ENCODE results near the gene PIK3CB.

The PIK3CB gene

GRCh38 chr3:138873471-138874278 lies 38.9 kb upstream of the PIK3CB start:
- H3K4me3 ChIP-seq (ENCODE audit: low read depth, low read length), result no peak overlapping the region
- no peak for DNase-seq (ENCODE audit: low read depth)
- TF ChIP-seq CTCF (IDR thresholded peaks at IDR 0.05; ENCODE audit: low read depth, low read length, missing control alignments), result no peak

- no peak for TF ChIP-seq CTCF (IDR thresholded peaks at IDR 0.05; ENCODE audit: low read depth, low read length, missing control alignments)
- DNase-seq (ENCODE audit: low read depth), result no peak
- H3K4me3 ChIP-seq (ENCODE audit: low read depth, low read length), result no peak overlapping the region
Observed at GRCh38 chr3:138872632-138873031, 37.9 kb upstream of the PIK3CB start.

- no peak for DNase-seq (ENCODE audit: low read depth)
- no peak for TF ChIP-seq CTCF (IDR thresholded peaks at IDR 0.05; ENCODE audit: low read depth, low read length, missing control alignments)
- no peak overlapping the region for H3K4me3 ChIP-seq (ENCODE audit: low read depth, low read length)
Observed at GRCh38 chr3:138867996-138868395, 33.3 kb upstream of the PIK3CB start.

- TF ChIP-seq CTCF (IDR thresholded peaks at IDR 0.05; ENCODE audit: low read depth, low read length, missing control alignments), result no peak
- DNase-seq (ENCODE audit: low read depth), result no peak
- no peak overlapping the region for H3K4me3 ChIP-seq (ENCODE audit: low read depth, low read length)
Observed at GRCh38 chr3:138863776-138864113, 29.0 kb upstream of the PIK3CB start.

GRCh38 chr3:138862924-138863775 lies 28.4 kb upstream of the PIK3CB start:
- no peak overlapping the region for H3K4me3 ChIP-seq (ENCODE audit: low read depth, low read length)
- TF ChIP-seq CTCF (IDR thresholded peaks at IDR 0.05; ENCODE audit: low read depth, low read length, missing control alignments), result no peak
- DNase-seq (ENCODE audit: low read depth), result no peak

- H3K4me3 ChIP-seq (ENCODE audit: low read depth, low read length), result no peak overlapping the region
- DNase-seq (ENCODE audit: low read depth), result no peak
- TF ChIP-seq CTCF (IDR thresholded peaks at IDR 0.05; ENCODE audit: low read depth, low read length, missing control alignments), result no peak
Observed at GRCh38 chr3:138862531-138862923, 27.8 kb upstream of the PIK3CB start.
